Activated CD8-positive, alpha-beta T cell treated with anti-CD3 and anti-CD28 coated beads for 36 hours (primary cell): ENCODE measurements around the gene ATOSB. TPM values are rescaled to one million over a fixed set of nuclear protein-coding genes. Genes with fewer than 3 reads are reported as not detected.

Source experiments
- ATAC-seq: fragments of 200-7000 bp; cut with Tn5 transposase; one replicate; pipeline ENCODE4 v1.10.0; 2021; ENCODE audit warnings: mild to moderate bottlenecking, moderate library complexity
- CTCF ChIA-PET: fragments of 350-600 bp; sonication (Branson Sonifier 250); formaldehyde crosslinking; loops from one replicate; lab custom pipeline; 2021; ENCODE audit warnings: antibody characterized with exemption; lab: Charles Lee
- POLR2A ChIA-PET: fragments of 350-600 bp; sonication (Branson Sonifier 250); formaldehyde crosslinking; loops from one replicate; lab custom pipeline; 2021; ENCODE audit warnings: antibody characterized with exemption; lab: Charles Lee
- DNase-seq: peaks from one replicate; pipeline ENCODE4 v3.0.0-alpha.2; 2020
- H3K27ac Mint-ChIP-seq: one replicate; pipeline ENCODE4 v1.8.0; 2021; ENCODE audit warnings: mild to moderate bottlenecking, mixed read lengths
- H3K27me3 Mint-ChIP-seq: one replicate; pipeline ENCODE4 v1.8.0; 2021; ENCODE audit warnings: mixed read lengths
- H3K36me3 Mint-ChIP-seq: one replicate; pipeline ENCODE4 v1.8.0; 2021; ENCODE audit warnings: low read depth, mixed read lengths
- H3K4me1 Mint-ChIP-seq: one replicate; pipeline ENCODE4 v1.8.0; 2021; ENCODE audit warnings: low read depth, mixed read lengths
- H3K4me3 Mint-ChIP-seq: one replicate; pipeline ENCODE4 v1.8.0; 2021; ENCODE audit warnings: mild to moderate bottlenecking, moderate library complexity, mixed read lengths
- H3K9me3 Mint-ChIP-seq: one replicate; pipeline ENCODE4 v1.8.0; 2021; ENCODE audit warnings: mixed read lengths
- CTCF ChIP-seq: fragments of 200-600 bp; IDR thresholded peaks from one replicate; pipeline ENCODE4 v1.8.0; 2022; ENCODE audit warnings: antibody characterized with exemption, mild to moderate bottlenecking
- intact Hi-C: fragments of 100-400 bp; cut with micrococcal nuclease; formaldehyde crosslinking; loops from one replicate; pipeline ENCODE4 v1.10.0; 2022
- total RNA-seq, 2 experiments: library from RNA; stranded (reverse); gene quantifications; one replicate each; pipeline ENCODE4 v1.2.3, GENCODE V29; 2021

The ATOSB gene
- total RNA-seq, 2 experiments from 2014 or later, result 5.9 to 6.0 TPM

GRCh38 chr9:35059438-35059837 is 56.2 kb downstream of the ATOSB start:
- Mint-ChIP-seq H3K4me3 (no peak overlapping the region), H3K27me3 (no peaks in the 10 kb centered on the region), H3K9me3 (no peaks in the 10 kb centered on the region), H3K4me1 (no peaks in the 10 kb centered on the region), H3K36me3 (peaks cover 82% of the 10 kb centered on the region), H3K27ac (peak overlapping the region; percentile 31)
- DNase-seq, result no peak
- TF ChIP-seq CTCF, result no peak
- ChIA-PET CTCF (no interaction called here), POLR2A (interaction anchor here (0.8 to 1.6 kb wide), 3 partner anchors 8 to 12 kb away, joined by 3 to 8 read pairs (median 6); no protein-coding TSS in a partner anchor)
- intact Hi-C loops, result no loop called here
- ATAC-seq, result no peak

DNA sequence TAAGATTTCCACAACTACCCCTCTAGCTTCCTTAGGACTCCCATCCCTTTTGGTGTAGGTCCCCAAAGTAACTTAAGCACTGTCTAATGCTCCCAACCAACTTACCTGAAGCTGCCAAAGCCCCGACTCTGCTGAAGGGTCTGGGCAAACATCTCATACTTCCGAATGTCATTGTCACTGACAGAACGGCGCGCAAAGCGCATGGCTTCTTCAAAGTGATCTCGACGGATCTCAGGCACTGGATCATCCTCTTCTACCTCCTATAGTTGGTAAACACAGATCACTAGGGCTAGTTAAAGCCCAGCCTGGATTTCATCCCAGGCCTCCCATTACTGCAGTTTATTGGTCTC is 58.4 kb downstream of the ATOSB start:
- ChIA-PET POLR2A (interaction anchor here (1.1 to 2.9 kb wide), 2 partner anchors 11 to 15 kb away, joined by 8 to 14 read pairs; partner anchors contain the start of gene VCP), CTCF (interaction anchor here (1.4 kb wide), 1 partner anchor 14 kb away, joined by 3 read pairs; no protein-coding TSS in a partner anchor)
- Mint-ChIP-seq H3K27me3 (no peaks in the 10 kb centered on the region), H3K36me3 (peaks cover 72% of the 10 kb centered on the region), H3K4me3 (no peak overlapping the region), H3K4me1 (no peaks in the 10 kb centered on the region), H3K9me3 (no peaks in the 10 kb centered on the region), H3K27ac (no peak overlapping the region)
- intact Hi-C loops, result no loop called here
- no peak for ATAC-seq
- TF ChIP-seq CTCF, result no peak
- DNase-seq, result no peak

DNA sequence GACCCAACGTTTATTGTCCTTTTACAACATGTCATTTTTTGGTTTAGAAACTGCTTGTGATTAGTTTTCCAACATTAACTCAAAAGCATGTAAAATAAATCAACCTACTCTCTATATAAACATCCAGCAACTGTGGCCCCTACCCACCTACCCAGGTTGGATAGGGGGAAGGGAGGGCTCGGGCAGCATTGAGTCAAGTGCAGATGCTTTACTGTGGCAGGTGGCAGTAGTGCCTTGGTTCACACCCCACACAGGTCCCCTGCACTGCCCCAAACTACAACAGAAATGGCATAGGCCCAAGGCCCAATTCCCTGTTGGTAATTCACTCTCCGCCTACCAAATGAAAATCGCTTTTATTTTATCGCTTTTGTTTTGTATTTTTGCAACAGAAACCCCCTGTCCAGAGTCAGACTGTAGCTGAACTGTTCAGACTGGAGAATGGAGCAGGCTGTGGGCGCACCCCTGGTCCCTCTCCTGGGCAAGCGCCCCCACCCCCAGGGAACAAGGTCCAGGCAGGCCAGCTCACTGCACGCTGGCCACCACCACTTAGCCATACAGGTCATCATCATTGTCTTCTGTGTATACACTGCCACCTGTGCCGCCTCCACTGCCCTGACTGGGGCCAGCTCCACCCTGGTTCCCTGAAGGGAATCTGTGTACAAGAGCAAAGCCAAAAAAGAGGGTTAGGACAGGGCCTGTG is 58.9 kb downstream of the ATOSB start:
- Mint-ChIP-seq H3K9me3 (no peaks in the 10 kb centered on the region), H3K36me3 (peaks cover 67% of the 10 kb centered on the region), H3K4me3 (no peak overlapping the region), H3K27me3 (no peaks in the 10 kb centered on the region), H3K4me1 (no peaks in the 10 kb centered on the region), H3K27ac (no peak overlapping the region)
- no peak for TF ChIP-seq CTCF
- intact Hi-C loops, result no loop called here
- ATAC-seq (no peak), DNase-seq (no peak)
- POLR2A ChIA-PET, result interaction anchor here (1.1 to 2.9 kb wide), 2 partner anchors 12 to 15 kb away, joined by 8 to 14 read pairs; partner anchors contain the start of gene VCP
- CTCF ChIA-PET, result interaction anchor here (1.4 kb wide), 1 partner anchor 15 kb away, joined by 3 read pairs; no protein-coding TSS in a partner anchor

DNA sequence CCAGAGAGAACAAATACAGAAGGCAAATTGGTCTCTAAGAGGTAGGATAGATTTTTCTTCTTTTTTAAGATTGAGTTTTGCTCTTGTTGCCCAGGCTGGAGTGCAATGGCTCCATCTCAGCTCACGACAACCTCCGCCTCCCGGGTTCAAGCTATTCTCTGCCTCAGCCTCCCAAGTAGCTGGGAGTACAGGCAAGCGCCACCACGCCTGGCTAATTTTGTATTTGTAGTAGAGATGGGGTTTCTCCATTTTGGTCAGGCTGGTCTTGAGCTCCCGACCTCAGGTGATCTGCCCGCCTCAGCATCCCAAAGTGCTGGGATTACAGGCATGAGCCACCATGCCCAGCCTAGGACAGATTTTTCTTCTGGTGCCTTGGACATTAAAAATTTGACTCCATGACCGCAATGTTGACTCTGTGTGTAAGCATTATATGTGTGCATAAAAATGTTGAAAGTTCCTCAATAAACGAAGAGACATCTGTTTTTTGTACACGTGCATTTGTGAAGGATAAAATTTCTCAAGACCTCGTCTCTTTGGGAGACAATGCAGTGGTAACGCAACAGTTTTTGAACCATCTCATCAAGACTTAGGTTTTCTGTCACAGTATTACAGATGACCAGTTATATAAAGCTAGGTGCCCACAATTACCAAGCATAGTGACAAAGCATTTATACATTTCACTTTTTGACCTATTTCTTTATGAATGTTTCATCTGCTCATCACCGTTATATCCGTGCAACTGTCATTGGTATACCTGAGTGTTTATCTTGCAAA is 60.6 kb downstream of the ATOSB start:
- POLR2A ChIA-PET, result interaction anchor here (1.5 to 2.9 kb wide), 2 partner anchors 9 to 17 kb away, joined by 3 to 14 read pairs; partner anchors contain the start of gene VCP
- ATAC-seq, result no peak
- Mint-ChIP-seq H3K4me3 (no peak overlapping the region), H3K9me3 (no peaks in the 10 kb centered on the region), H3K27ac (no peak overlapping the region), H3K4me1 (no peaks in the 10 kb centered on the region), H3K36me3 (peaks cover 56% of the 10 kb centered on the region), H3K27me3 (no peaks in the 10 kb centered on the region)
- no peak for TF ChIP-seq CTCF
- CTCF ChIA-PET, result no interaction called here
- DNase-seq, result no peak
- intact Hi-C loops, result no loop called here
